GM12892 (cell line): Measurements from ENCODE around the gene RBM39.
"Not testable (repeated sequence)": the region's sequence is repeated elsewhere in the genome, so short reads cannot be mapped to it uniquely, and the experiment has no call there.

Experiments
- DNase-seq: peaks from one replicate; pipeline ENCODE4 v3.0.0; 2011; ENCODE audit not compliant: insufficient read length
- FAIRE-seq: peaks from 2 replicates; lab custom pipeline; 2011; peaks lifted over from hg19 to GRCh38; lab: Jason Lieb, UNC
- POLR2A ChIP-seq: IDR thresholded peaks from 2 replicates; pipeline ENCODE4 v1.6.1; 2011; ENCODE audit warnings: low read depth, low read length, control low read depth
- POLR2AphosphoS5 ChIP-seq: IDR thresholded peaks from 2 replicates; pipeline ENCODE4 v1.6.1; 2011; ENCODE audit warnings: low read depth, low read length, control low read depth
- TAF1 ChIP-seq: IDR thresholded peaks from 2 replicates; pipeline ENCODE4 v1.6.1; 2011; ENCODE audit warnings: low read depth, mild to moderate bottlenecking, control low read depth, low read length, borderline replicate concordance

RBM39 gene

GRCh38 chr20:35771367-35771688, 29.3 kb upstream of the RBM39 start:
- DNase-seq (no peak), FAIRE-seq (no peak)
- TF ChIP-seq POLR2AphosphoS5 = no peak

- TF ChIP-seq TAF1 = no peak
- peak; percentile 57; the same call in 1 of the 2 replicates for TF ChIP-seq POLR2AphosphoS5
- TF ChIP-seq POLR2A = peak; percentile 64; the same call in 1 of the 2 replicates
- FAIRE-seq (no peak), DNase-seq (no peak)
Measured at GRCh38 chr20:35768731-35769664, 26.9 kb upstream of the RBM39 start.

GRCh38 chr20:35767683-35768481, 25.8 kb upstream of the RBM39 start:
- DNase-seq (peak; percentile 65), FAIRE-seq (peak; percentile 91)
- TF ChIP-seq POLR2AphosphoS5 = peak; percentile 90
- peak; percentile 75 for TF ChIP-seq TAF1
- TF ChIP-seq POLR2A = peak; percentile 88

GRCh38 chr20:35766843-35767242, 24.8 kb upstream of the RBM39 start:
- TF ChIP-seq POLR2A (no peak), TAF1 (no peak), POLR2AphosphoS5 (no peak)
- FAIRE-seq (no peak), DNase-seq (no peak)

- not testable (repeated sequence) for DNase-seq, FAIRE-seq
Measured at GRCh38 chr20:35764936-35765335, 22.9 kb upstream of the RBM39 start.

- no peak for DNase-seq
- no peak for TF ChIP-seq POLR2A
- no peak for TF ChIP-seq TAF1
- no peak for TF ChIP-seq POLR2AphosphoS5
- no peak for FAIRE-seq
Measured at GRCh38 chr20:35762461-35762860, 20.4 kb upstream of the RBM39 start.

- FAIRE-seq, DNase-seq: not testable (repeated sequence)
Measured at GRCh38 chr20:35761548-35761947, 19.5 kb upstream of the RBM39 start.

GRCh38 chr20:35757098-35757705, 15.1 kb upstream of the RBM39 start:
- FAIRE-seq (no peak), DNase-seq (no peak)

GRCh38 chr20:35756404-35756803, 14.3 kb upstream of the RBM39 start:
- DNase-seq (no peak), FAIRE-seq (no peak)
- TF ChIP-seq TAF1 (no peak), POLR2AphosphoS5 (no peak), POLR2A (no peak)

More at GRCh38 chr20:35757098-35757705, 15.1 kb upstream of the RBM39 start:
- no peak for TF ChIP-seq TAF1
- no peak for TF ChIP-seq POLR2A
- TF ChIP-seq POLR2AphosphoS5 = no peak

DNA sequence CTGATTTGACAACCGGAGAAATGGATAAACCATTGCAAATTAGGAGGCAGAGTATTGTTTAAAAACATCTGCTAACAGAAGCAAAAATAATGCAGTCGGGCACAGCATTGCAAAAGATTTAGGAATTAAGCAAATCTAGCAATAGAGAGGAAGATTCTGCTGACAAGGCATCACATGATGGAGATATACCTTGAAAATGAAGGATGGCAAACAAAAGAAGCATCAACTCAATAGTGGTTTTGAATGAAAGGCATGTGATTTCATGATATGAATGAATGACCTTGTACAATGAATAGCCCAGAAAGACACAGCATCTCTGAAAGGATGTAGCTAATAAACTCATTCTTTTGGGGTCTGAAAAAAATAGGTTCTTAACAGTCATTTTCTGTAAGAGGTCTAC, 8.6 kb upstream of the RBM39 start:
- DNase-seq (no peak), FAIRE-seq (no peak)
- TF ChIP-seq POLR2A (no peak), POLR2AphosphoS5 (no peak), TAF1 (no peak)

GRCh38 chr20:35744492-35744841, 2.4 kb upstream of the RBM39 start:
- FAIRE-seq, DNase-seq: not testable (repeated sequence)

GRCh38 chr20:35743693-35744491, 1.8 kb upstream of the RBM39 start:
- FAIRE-seq (no peak), DNase-seq (no peak)
- no peak; the same call in 1 of the 2 replicates for TF ChIP-seq POLR2AphosphoS5
- no peak for TF ChIP-seq TAF1
- TF ChIP-seq POLR2A = no peak
